Central memory CD8-positive, alpha-beta T cell (primary cell): ENCODE data around the gene GALNS.

Experiments used
- ATAC-seq: fragments of 150-1000 bp; cut with Tn5 transposase; replicated peaks from 2 replicates; pipeline ENCODE4 v1.10.0; 2022; ENCODE audit warnings: mild to moderate bottlenecking, moderate FRiP score, moderate number of reproducible peaks; ENCODE audit not compliant: poor library complexity, severe bottlenecking; ENCODE audit errors: extremely low read depth
- DNase-seq, 2 donors: peaks; one replicate each; pipeline ENCODE4 v3.0.0; 2021; ENCODE audit warnings: low spot score in 2 of 2
- H3K27ac Mint-ChIP-seq: one replicate; pipeline ENCODE4 v1.8.0; 2022; ENCODE audit warnings: low read depth, mild to moderate bottlenecking, moderate library complexity, mixed read lengths
- H3K27me3 Mint-ChIP-seq: one replicate; pipeline ENCODE4 v1.8.0; 2022; ENCODE audit warnings: mixed read lengths
- H3K36me3 Mint-ChIP-seq: one replicate; pipeline ENCODE4 v1.8.0; 2022; ENCODE audit warnings: mild to moderate bottlenecking, moderate library complexity, mixed read lengths; ENCODE audit not compliant: insufficient read depth
- H3K4me1 Mint-ChIP-seq: one replicate; pipeline ENCODE4 v1.8.0; 2022; ENCODE audit warnings: mixed read lengths
- H3K4me3 Mint-ChIP-seq: one replicate; pipeline ENCODE4 v1.8.0; 2022; ENCODE audit warnings: mild to moderate bottlenecking, moderate library complexity, mixed read lengths
- H3K9me3 Mint-ChIP-seq: one replicate; pipeline ENCODE4 v1.8.0; 2022; ENCODE audit warnings: mixed read lengths

The GALNS gene

GRCh38 chr16:88886420-88886844 lies 29.7 kb upstream of the GALNS start:
- H3K4me1 Mint-ChIP-seq = peaks cover 4% of the 10 kb centered on the region
- ATAC-seq = no peak
- H3K27me3 Mint-ChIP-seq = no peaks in the 10 kb centered on the region
- no peak for DNase-seq
- H3K27ac Mint-ChIP-seq = no peak overlapping the region
- H3K4me3 Mint-ChIP-seq = no peak overlapping the region
- H3K9me3 Mint-ChIP-seq = no peaks in the 10 kb centered on the region
- peaks cover 3% of the 10 kb centered on the region for H3K36me3 Mint-ChIP-seq

- DNase-seq (no peak), ATAC-seq (no peak)
- Mint-ChIP-seq H3K27me3 (no peaks in the 10 kb centered on the region), H3K27ac (no peak overlapping the region), H3K36me3 (peaks cover 3% of the 10 kb centered on the region), H3K4me1 (peaks cover 4% of the 10 kb centered on the region), H3K9me3 (no peaks in the 10 kb centered on the region), H3K4me3 (no peak overlapping the region)
Observed at GRCh38 chr16:88885693-88886280, 29.0 kb upstream of the GALNS start.

- H3K9me3 Mint-ChIP-seq = no peaks in the 10 kb centered on the region
- H3K4me3 Mint-ChIP-seq = no peak overlapping the region
- ATAC-seq (no peak), DNase-seq (no peak)
- H3K27me3 Mint-ChIP-seq = no peaks in the 10 kb centered on the region
- peaks cover 3% of the 10 kb centered on the region for H3K36me3 Mint-ChIP-seq
- peaks cover 4% of the 10 kb centered on the region for H3K4me1 Mint-ChIP-seq
- H3K27ac Mint-ChIP-seq = no peak overlapping the region
Observed at GRCh38 chr16:88884569-88885271, 28.0 kb upstream of the GALNS start.

GRCh38 chr16:88883946-88884345 lies 27.2 kb upstream of the GALNS start:
- Mint-ChIP-seq H3K4me1 (peaks cover 4% of the 10 kb centered on the region), H3K27me3 (no peaks in the 10 kb centered on the region), H3K36me3 (peaks cover 3% of the 10 kb centered on the region)

GRCh38 chr16:88883117-88883895 lies 26.6 kb upstream of the GALNS start:
- Mint-ChIP-seq H3K9me3 (no peaks in the 10 kb centered on the region), H3K27ac (no peak overlapping the region)
- ATAC-seq = no peak

More at GRCh38 chr16:88883946-88884345, 27.2 kb upstream of the GALNS start:
- no peak overlapping the region for H3K27ac Mint-ChIP-seq
- DNase-seq (no peak), ATAC-seq (no peak)
- no peak overlapping the region for H3K4me3 Mint-ChIP-seq
- H3K9me3 Mint-ChIP-seq = no peaks in the 10 kb centered on the region

GRCh38 chr16:88882358-88883030 lies 25.7 kb upstream of the GALNS start:
- DNase-seq (no peak), ATAC-seq (no peak)
- peak overlapping the region; percentile 69 for H3K27ac Mint-ChIP-seq
- no peak overlapping the region for H3K4me3 Mint-ChIP-seq
- peaks cover 3% of the 10 kb centered on the region for H3K36me3 Mint-ChIP-seq
- peaks cover 4% of the 10 kb centered on the region for H3K4me1 Mint-ChIP-seq
- no peaks in the 10 kb centered on the region for H3K9me3 Mint-ChIP-seq
- no peaks in the 10 kb centered on the region for H3K27me3 Mint-ChIP-seq

More at GRCh38 chr16:88883117-88883895, 26.6 kb upstream of the GALNS start:
- Mint-ChIP-seq H3K4me3 (no peak overlapping the region), H3K27me3 (no peaks in the 10 kb centered on the region), H3K4me1 (peaks cover 4% of the 10 kb centered on the region), H3K36me3 (peaks cover 3% of the 10 kb centered on the region)
- DNase-seq = no peak

- ATAC-seq (no peak), DNase-seq (no peak)
- Mint-ChIP-seq H3K4me1 (peaks cover 4% of the 10 kb centered on the region), H3K9me3 (no peaks in the 10 kb centered on the region), H3K27me3 (no peaks in the 10 kb centered on the region), H3K36me3 (peaks cover 3% of the 10 kb centered on the region), H3K27ac (peak overlapping the region; percentile 69), H3K4me3 (no peak overlapping the region)
Observed at GRCh38 chr16:88881675-88882357, 25.1 kb upstream of the GALNS start.

GRCh38 chr16:88881007-88881615 lies 24.4 kb upstream of the GALNS start:
- Mint-ChIP-seq H3K4me3 (no peak overlapping the region), H3K27ac (no peak overlapping the region), H3K27me3 (no peaks in the 10 kb centered on the region), H3K4me1 (peaks cover 4% of the 10 kb centered on the region), H3K9me3 (no peaks in the 10 kb centered on the region), H3K36me3 (peaks cover 3% of the 10 kb centered on the region)
- ATAC-seq (no peak), DNase-seq (no peak)

GRCh38 chr16:88880226-88881006 lies 23.7 kb upstream of the GALNS start:
- ATAC-seq (no peak), DNase-seq (no peak)
- Mint-ChIP-seq H3K4me1 (peaks cover 4% of the 10 kb centered on the region), H3K4me3 (no peak overlapping the region), H3K36me3 (peaks cover 5% of the 10 kb centered on the region), H3K27me3 (no peaks in the 10 kb centered on the region), H3K9me3 (no peaks in the 10 kb centered on the region), H3K27ac (peak overlapping the region; percentile 22)

GRCh38 chr16:88879788-88880055 lies 23.0 kb upstream of the GALNS start:
- Mint-ChIP-seq H3K4me3 (no peak overlapping the region), H3K27me3 (no peaks in the 10 kb centered on the region), H3K9me3 (no peaks in the 10 kb centered on the region), H3K27ac (no peak overlapping the region), H3K36me3 (peaks cover 5% of the 10 kb centered on the region), H3K4me1 (peaks cover 4% of the 10 kb centered on the region)
- ATAC-seq (no peak), DNase-seq (no peak)

- ATAC-seq = no peak
Observed at GRCh38 chr16:88878967-88879787, 22.4 kb upstream of the GALNS start.

More at GRCh38 chr16:88878967-88879787, 22.4 kb upstream of the GALNS start:
- DNase-seq = no peak
- Mint-ChIP-seq H3K4me1 (peaks cover 4% of the 10 kb centered on the region), H3K27ac (no peak overlapping the region), H3K27me3 (no peaks in the 10 kb centered on the region), H3K9me3 (no peaks in the 10 kb centered on the region), H3K4me3 (no peak overlapping the region), H3K36me3 (peaks cover 5% of the 10 kb centered on the region)
